Spinal cord (tissue), 10 donors: Measurements from ENCODE around the gene MTERF4. TPM values are rescaled to one million over a fixed set of nuclear protein-coding genes. Genes with fewer than 3 reads are reported as not detected.

ENCODE experiments used
- DNase-seq, 6 donors: peaks; one replicate each; pipeline versions ENCODE4 v3.0.0 to v3.0.0-alpha.2; 2013 to 2015; ENCODE audit warnings: low spot score in 6 of 6, low read depth in 4 of 6
- H3K27ac ChIP-seq: one replicate; pipeline ENCODE4 v1.5.1; 2013; ENCODE audit warnings: low read depth, low read length, control low read depth
- H3K27me3 ChIP-seq: one replicate; pipeline ENCODE4 v1.6.1; 2013; ENCODE audit warnings: low read length; ENCODE audit not compliant: control insufficient read depth, insufficient read depth
- H3K36me3 ChIP-seq: one replicate; pipeline ENCODE4 v1.6.1; 2013; ENCODE audit warnings: low read length; ENCODE audit not compliant: control insufficient read depth, insufficient read depth
- H3K4me1 ChIP-seq: one replicate; pipeline ENCODE4 v1.6.1; 2013; ENCODE audit warnings: low read length; ENCODE audit not compliant: control insufficient read depth, insufficient read depth
- H3K4me3 ChIP-seq: one replicate; pipeline ENCODE4 v1.5.1; 2013; ENCODE audit warnings: low read depth, low read length, control low read depth
- H3K9me3 ChIP-seq: one replicate; pipeline ENCODE4 v1.6.1; 2013; ENCODE audit warnings: low read length; ENCODE audit not compliant: control insufficient read depth, insufficient read depth
- WGBS: methylation state at CpG from one replicate; pipeline ENCODE4 v1.1.5; 2013; ENCODE audit warnings: missing lambda C conversion rate; ENCODE audit not compliant: insufficient coverage; 5-methylcytosine and 5-hydroxymethylcytosine counted together
- long read RNA-seq, 4 donors: transcript quantifications; one replicate each; lab custom pipeline, GENCODE V29; 2026
- polyA plus RNA-seq, 2 donors: library from polyadenylated mRNA; unstranded; fragments of 120-200 nt; gene quantifications; one replicate each; pipeline ENCODE4 v1.2.1, GENCODE V29; 2013; ENCODE audit not compliant: insufficient read length in 2 of 2
- total RNA-seq, 2 donors: library from RNA; depleted of rRNA in 1 of 2; stranded (reverse); fragments of 120-200 nt in 1 of 2; fragments of >200 nt in 1 of 2; gene quantifications; one replicate each; pipeline versions ENCODE4 v1.2.3 to v1.2.4, GENCODE V29; 2013 to 2014
- donor health status: healthy.

The MTERF4 gene
- 10 to 100 TPM; 41.8 to 45.0 TPM for total RNA-seq
- polyA plus RNA-seq = 10 to 100 TPM; 58.0 to 68.2 TPM
- long read RNA-seq, donor 1, partial matches to known transcripts = 0 of 13 reads
- long read RNA-seq, donor 1, other reads (novel, unspliced or antisense) = 0 of 13 reads
- long read RNA-seq, donor 2, partial matches to known transcripts = 0 of 4 reads
- long read RNA-seq, donor 2, other reads (novel, unspliced or antisense) = 0 of 4 reads
- long read RNA-seq, donor 3, transcript MTERF4-202 (4 exons, 1,637 nt) = major isoform, 5 of 8 reads
- long read RNA-seq, donor 3, partial matches to known transcripts = 0 of 8 reads
- long read RNA-seq, donor 3, other reads (novel, unspliced or antisense) = 0 of 8 reads
- long read RNA-seq, donor 4, transcript MTERF4-202 (4 exons, 1,637 nt) = major isoform, 16 of 24 reads
- long read RNA-seq, donor 4, partial matches to known transcripts = 0 of 24 reads
- long read RNA-seq, donor 4, other reads (novel, unspliced or antisense) = 0 of 24 reads

- WGBS = 1% methylated on average over 49 of the region's 56 CpGs
- Histone ChIP-seq H3K27ac (peak within 1 kb of the TSS; percentile 64), H3K4me3 (peak within 1 kb of the TSS; percentile 82), H3K4me1 (peaks cover 12% of the 10 kb centered on the region), H3K36me3 (peaks cover 33% of the 10 kb centered on the region), H3K9me3 (no peaks in the 10 kb centered on the region), H3K27me3 (no peaks in the 10 kb centered on the region)
- DNase-seq = peak; percentile 74 to 96 (median 80)
Observed at GRCh38 chr2:241102239-241102803, at the start of gene MTERF4. MTERF4 (minus strand) TSS chr2:241102287; CDS start chr2:241102273, 14 bp downstream.

GRCh38 chr2:241150660-241151530 lies 48.8 kb upstream of the MTERF4 start:
- no peak for DNase-seq
- peaks cover 17% of the 10 kb centered on the region for H3K4me1 ChIP-seq
- peaks cover 17% of the 10 kb centered on the region for H3K36me3 ChIP-seq
- H3K4me3 ChIP-seq = peak overlapping the region; percentile 72
- H3K9me3 ChIP-seq = no peaks in the 10 kb centered on the region
- 12% methylated on average over 34 of the region's 37 CpGs for WGBS
- no peaks in the 10 kb centered on the region for H3K27me3 ChIP-seq
- H3K27ac ChIP-seq = no peak overlapping the region

GRCh38 chr2:241149925-241150659 lies 48.0 kb upstream of the MTERF4 start, which contains the start of gene PPP1R7:
PPP1R7 (plus strand) TSS chr2:241150467; CDS start chr2:241150496, 29 bp downstream.
- Histone ChIP-seq H3K9me3 (no peaks in the 10 kb centered on the region), H3K4me1 (peaks cover 17% of the 10 kb centered on the region), H3K4me3 (peak within 1 kb of the TSS; percentile 72), H3K27me3 (no peaks in the 10 kb centered on the region), H3K36me3 (peaks cover 13% of the 10 kb centered on the region), H3K27ac (peak within 1 kb of the TSS; percentile 33)
- peak; percentile 83 to 98 (median 90) for DNase-seq
- under 1% methylated on average over 73 of the region's 73 CpGs for WGBS

- peak overlapping the region; percentile 72 for H3K4me3 ChIP-seq
- WGBS = under 1% methylated on average over 23 of the region's 23 CpGs
- no peaks in the 10 kb centered on the region for H3K9me3 ChIP-seq
- H3K27ac ChIP-seq = peak overlapping the region; percentile 33
- peaks cover 16% of the 10 kb centered on the region for H3K36me3 ChIP-seq
- no peaks in the 10 kb centered on the region for H3K27me3 ChIP-seq
- peaks cover 17% of the 10 kb centered on the region for H3K4me1 ChIP-seq
- no peak for DNase-seq
Observed at GRCh38 chr2:241149675-241149924, 47.5 kb upstream of the MTERF4 start.

GRCh38 chr2:241148891-241149674 lies 47.0 kb upstream of the MTERF4 start, which contains the start of gene PASK:
PASK (minus strand) TSS chr2:241149472; CDS start chr2:241143032, 6,440 bp downstream.
- Histone ChIP-seq H3K27ac (peak within 1 kb of the TSS; percentile 33), H3K27me3 (no peaks in the 10 kb centered on the region), H3K4me1 (peaks cover 17% of the 10 kb centered on the region), H3K4me3 (peak within 1 kb of the TSS; percentile 72), H3K9me3 (no peaks in the 10 kb centered on the region), H3K36me3 (peaks cover 13% of the 10 kb centered on the region)
- DNase-seq = peak; percentile 74 to 98 (median 90)
- WGBS = under 1% methylated on average over 88 of the region's 88 CpGs

GRCh38 chr2:241148239-241148638 lies 46.2 kb upstream of the MTERF4 start:
- Histone ChIP-seq H3K4me1 (peaks cover 17% of the 10 kb centered on the region), H3K27ac (no peak overlapping the region), H3K36me3 (peaks cover 9% of the 10 kb centered on the region), H3K4me3 (peak overlapping the region; percentile 16), H3K9me3 (no peaks in the 10 kb centered on the region), H3K27me3 (no peaks in the 10 kb centered on the region)
- WGBS = 67% methylated on average over 3 of the region's 4 CpGs
- no peak for DNase-seq

GRCh38 chr2:241147336-241147735 lies 45.2 kb upstream of the MTERF4 start:
- Histone ChIP-seq H3K4me3 (no peak overlapping the region), H3K27me3 (no peaks in the 10 kb centered on the region), H3K9me3 (no peaks in the 10 kb centered on the region), H3K4me1 (peaks cover 17% of the 10 kb centered on the region), H3K36me3 (peaks cover 11% of the 10 kb centered on the region), H3K27ac (no peak overlapping the region)
- DNase-seq = no peak
- 100% methylated on average over 1 of the region's 3 CpGs for WGBS

- no CpG with 5 or more reads among the region's 4 CpGs for WGBS
- H3K4me3 ChIP-seq = no peak overlapping the region
- no peaks in the 10 kb centered on the region for H3K9me3 ChIP-seq
Observed at GRCh38 chr2:241146286-241146685, 44.2 kb upstream of the MTERF4 start.

More at GRCh38 chr2:241146286-241146685, 44.2 kb upstream of the MTERF4 start:
- H3K27me3 ChIP-seq = no peaks in the 10 kb centered on the region
- peaks cover 16% of the 10 kb centered on the region for H3K4me1 ChIP-seq
- no peak for DNase-seq
- H3K36me3 ChIP-seq = peaks cover 21% of the 10 kb centered on the region
- no peak overlapping the region for H3K27ac ChIP-seq
